Loucy (cell line): Measurements from ENCODE around the gene TMEM179B.
A peak's percentile ranks its signal among the peaks of the same experiment; 100 is the strongest.

ENCODE experiments used
- EZH2phosphoT487 ChIP-seq: fragments of 200-600 bp; IDR thresholded peaks from 2 replicates; pipeline ENCODE4 v1.6.1; 2018; ENCODE audit warnings: antibody characterized with exemption, mild to moderate bottlenecking, moderate library complexity, borderline replicate concordance
- TF ChIP-seq, protein P1 (sequence below): fragments of 200-600 bp; sonication (generic); conservative IDR thresholded peaks from 2 replicates; pipeline ENCODE4 v1.5.1; 2014; ENCODE audit warnings: mild to moderate bottlenecking, antibody characterized with exemption, low read length

DNA sequence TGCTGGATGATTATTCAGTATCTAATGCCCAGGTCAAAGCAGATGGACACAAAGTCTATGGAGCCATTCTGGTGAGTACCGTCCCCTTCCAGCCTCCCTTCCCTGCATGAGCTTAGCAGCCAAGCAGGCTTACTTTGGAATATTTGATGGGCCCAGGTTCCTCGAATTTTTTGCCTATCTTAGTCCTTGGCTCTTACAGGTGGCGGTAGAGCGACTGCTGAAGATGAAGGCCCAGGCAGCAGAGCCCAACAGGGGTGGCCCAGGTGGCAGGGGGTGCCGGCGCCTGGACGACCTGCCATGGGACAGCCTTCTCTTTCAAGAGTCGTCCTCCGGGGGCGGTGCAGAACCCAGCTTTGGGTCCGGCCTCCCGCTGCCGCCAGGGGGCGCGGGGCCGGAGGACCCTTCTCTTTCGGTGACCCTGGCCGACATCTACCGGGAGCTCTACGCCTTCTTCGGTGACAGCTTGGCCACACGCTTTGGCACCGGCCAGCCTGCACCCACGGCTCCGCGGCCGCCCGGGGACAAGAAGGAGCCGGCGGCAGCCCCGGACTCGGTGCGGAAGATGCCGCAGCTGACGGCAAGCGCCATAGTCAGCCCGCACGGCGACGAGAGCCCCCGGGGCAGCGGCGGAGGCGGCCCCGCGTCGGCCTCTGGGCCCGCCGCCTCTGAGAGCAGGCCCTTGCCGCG is 741 bp upstream of the TMEM179B start:
- TF ChIP-seq, protein P1, sequence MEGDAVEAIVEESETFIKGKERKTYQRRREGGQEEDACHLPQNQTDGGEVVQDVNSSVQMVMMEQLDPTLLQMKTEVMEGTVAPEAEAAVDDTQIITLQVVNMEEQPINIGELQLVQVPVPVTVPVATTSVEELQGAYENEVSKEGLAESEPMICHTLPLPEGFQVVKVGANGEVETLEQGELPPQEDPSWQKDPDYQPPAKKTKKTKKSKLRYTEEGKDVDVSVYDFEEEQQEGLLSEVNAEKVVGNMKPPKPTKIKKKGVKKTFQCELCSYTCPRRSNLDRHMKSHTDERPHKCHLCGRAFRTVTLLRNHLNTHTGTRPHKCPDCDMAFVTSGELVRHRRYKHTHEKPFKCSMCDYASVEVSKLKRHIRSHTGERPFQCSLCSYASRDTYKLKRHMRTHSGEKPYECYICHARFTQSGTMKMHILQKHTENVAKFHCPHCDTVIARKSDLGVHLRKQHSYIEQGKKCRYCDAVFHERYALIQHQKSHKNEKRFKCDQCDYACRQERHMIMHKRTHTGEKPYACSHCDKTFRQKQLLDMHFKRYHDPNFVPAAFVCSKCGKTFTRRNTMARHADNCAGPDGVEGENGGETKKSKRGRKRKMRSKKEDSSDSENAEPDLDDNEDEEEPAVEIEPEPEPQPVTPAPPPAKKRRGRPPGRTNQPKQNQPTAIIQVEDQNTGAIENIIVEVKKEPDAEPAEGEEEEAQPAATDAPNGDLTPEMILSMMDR = peak; percentile 90
- TF ChIP-seq EZH2phosphoT487 = no peak
